ENCODE data around the gene ADPRM.

ADPRM gene

GRCh38 chr17:10743316-10744009 lies 46.1 kb downstream of the ADPRM start:
- no peak overlapping the region for H3K27ac ChIP-seq (ENCODE audit: low read length)
- H3K27me3 ChIP-seq (ENCODE audit: insufficient read depth, low read length), result no peaks in the 10 kb centered on the region
- no peak overlapping the region for H3K4me3 ChIP-seq (ENCODE audit: low read length)
- H3K9me3 ChIP-seq (ENCODE audit: insufficient read depth, low read depth, low read length), result no peaks in the 10 kb centered on the region
- H3K9ac ChIP-seq (ENCODE audit: low read depth, low read length), result no peak overlapping the region
- H3K4me1 ChIP-seq (ENCODE audit: insufficient read depth, low read length), result 0 out of 2 replicates have a peak, but pooled peaks cover 3% of the 10 kb centered on the region
- no peaks in the 10 kb centered on the region for H3K36me3 ChIP-seq (ENCODE audit: insufficient read depth, low read depth, low read length)

GRCh38 chr17:10744501-10745000 lies 47.2 kb downstream of the ADPRM start:
- Histone ChIP-seq H3K4me1 (ENCODE audit: insufficient read depth, low read length) (0 out of 2 replicates have a peak, but pooled peaks cover 3% of the 10 kb centered on the region), H3K4me3 (ENCODE audit: low read length) (no peak overlapping the region), H3K9me3 (ENCODE audit: insufficient read depth, low read depth, low read length) (no peaks in the 10 kb centered on the region), H3K27me3 (ENCODE audit: insufficient read depth, low read length) (no peaks in the 10 kb centered on the region), H3K27ac (ENCODE audit: low read length) (no peak overlapping the region), H3K36me3 (ENCODE audit: insufficient read depth, low read depth, low read length) (no peaks in the 10 kb centered on the region), H3K9ac (ENCODE audit: low read depth, low read length) (no peak overlapping the region)

GRCh38 chr17:10745231-10745630 lies 47.8 kb downstream of the ADPRM start:
- Histone ChIP-seq H3K4me1 (ENCODE audit: insufficient read depth, low read length) (0 out of 2 replicates have a peak, but pooled peaks cover 3% of the 10 kb centered on the region), H3K4me3 (ENCODE audit: low read length) (no peak overlapping the region), H3K9me3 (ENCODE audit: insufficient read depth, low read depth, low read length) (no peaks in the 10 kb centered on the region), H3K27ac (ENCODE audit: low read length) (no peak overlapping the region), H3K27me3 (ENCODE audit: insufficient read depth, low read length) (no peaks in the 10 kb centered on the region), H3K9ac (ENCODE audit: low read depth, low read length) (no peak overlapping the region), H3K36me3 (ENCODE audit: insufficient read depth, low read depth, low read length) (no peaks in the 10 kb centered on the region)

GRCh38 chr17:10748531-10749181 lies 51.3 kb downstream of the ADPRM start:
- H3K4me3 ChIP-seq (ENCODE audit: low read length), result no peak overlapping the region
- no peaks in the 10 kb centered on the region for H3K9me3 ChIP-seq (ENCODE audit: insufficient read depth, low read depth, low read length)
- H3K27me3 ChIP-seq (ENCODE audit: insufficient read depth, low read length), result no peaks in the 10 kb centered on the region
- no peak overlapping the region for H3K9ac ChIP-seq (ENCODE audit: low read depth, low read length)
- no peaks in the 10 kb centered on the region for H3K36me3 ChIP-seq (ENCODE audit: insufficient read depth, low read depth, low read length)
- H3K4me1 ChIP-seq (ENCODE audit: insufficient read depth, low read length), result 0 out of 2 replicates have a peak, but pooled peaks cover 3% of the 10 kb centered on the region
- H3K27ac ChIP-seq (ENCODE audit: low read length), result no peak overlapping the region

GRCh38 chr17:10750210-10750609 lies 52.8 kb downstream of the ADPRM start:
- peaks cover 11% of the 10 kb centered on the region; the same call in 1 of the 2 replicates for H3K4me1 ChIP-seq (ENCODE audit: insufficient read depth, low read length)
- no peaks in the 10 kb centered on the region for H3K36me3 ChIP-seq (ENCODE audit: insufficient read depth, low read depth, low read length)
- no peak overlapping the region for H3K27ac ChIP-seq (ENCODE audit: low read length)
- H3K9me3 ChIP-seq (ENCODE audit: insufficient read depth, low read depth, low read length), result no peaks in the 10 kb centered on the region
- H3K9ac ChIP-seq (ENCODE audit: low read depth, low read length), result no peak overlapping the region
- H3K27me3 ChIP-seq (ENCODE audit: insufficient read depth, low read length), result no peaks in the 10 kb centered on the region
- H3K4me3 ChIP-seq (ENCODE audit: low read length), result no peak overlapping the region

- no peaks in the 10 kb centered on the region for H3K27me3 ChIP-seq (ENCODE audit: insufficient read depth, low read length)
- no peak overlapping the region for H3K9ac ChIP-seq (ENCODE audit: low read depth, low read length)
- peaks cover 23% of the 10 kb centered on the region for H3K4me1 ChIP-seq (ENCODE audit: insufficient read depth, low read length)
- no peak overlapping the region for H3K4me3 ChIP-seq (ENCODE audit: low read length)
- no peak overlapping the region for H3K27ac ChIP-seq (ENCODE audit: low read length)
- H3K36me3 ChIP-seq (ENCODE audit: insufficient read depth, low read depth, low read length), result no peaks in the 10 kb centered on the region
- no peaks in the 10 kb centered on the region for H3K9me3 ChIP-seq (ENCODE audit: insufficient read depth, low read depth, low read length)
Measured at GRCh38 chr17:10751563-10751962, 54.2 kb downstream of the ADPRM start.

GRCh38 chr17:10752696-10753095 lies 55.3 kb downstream of the ADPRM start:
- Histone ChIP-seq H3K36me3 (ENCODE audit: insufficient read depth, low read depth, low read length) (no peaks in the 10 kb centered on the region), H3K4me1 (ENCODE audit: insufficient read depth, low read length) (peaks cover 26% of the 10 kb centered on the region), H3K4me3 (ENCODE audit: low read length) (no peak overlapping the region), H3K27ac (ENCODE audit: low read length) (no peak overlapping the region), H3K9me3 (ENCODE audit: insufficient read depth, low read depth, low read length) (no peaks in the 10 kb centered on the region), H3K9ac (ENCODE audit: low read depth, low read length) (no peak overlapping the region), H3K27me3 (ENCODE audit: insufficient read depth, low read length) (no peaks in the 10 kb centered on the region)

GRCh38 chr17:10754109-10754508 lies 56.7 kb downstream of the ADPRM start:
- Histone ChIP-seq H3K4me1 (ENCODE audit: insufficient read depth, low read length) (peaks cover 23% of the 10 kb centered on the region), H3K36me3 (ENCODE audit: insufficient read depth, low read depth, low read length) (no peaks in the 10 kb centered on the region), H3K27me3 (ENCODE audit: insufficient read depth, low read length) (no peaks in the 10 kb centered on the region), H3K4me3 (ENCODE audit: low read length) (peak overlapping the region; percentile 64; the same call in 1 of the 2 replicates), H3K9me3 (ENCODE audit: insufficient read depth, low read depth, low read length) (no peaks in the 10 kb centered on the region), H3K27ac (ENCODE audit: low read length) (no peak overlapping the region), H3K9ac (ENCODE audit: low read depth, low read length) (no peak overlapping the region)

GRCh38 chr17:10754861-10755591 lies 57.6 kb downstream of the ADPRM start:
- Histone ChIP-seq H3K27ac (ENCODE audit: low read length) (peak overlapping the region; percentile 65), H3K9me3 (ENCODE audit: insufficient read depth, low read depth, low read length) (no peaks in the 10 kb centered on the region), H3K4me3 (ENCODE audit: low read length) (peak overlapping the region; percentile 64), H3K36me3 (ENCODE audit: insufficient read depth, low read depth, low read length) (no peaks in the 10 kb centered on the region), H3K27me3 (ENCODE audit: insufficient read depth, low read length) (no peaks in the 10 kb centered on the region), H3K9ac (ENCODE audit: low read depth, low read length) (peak overlapping the region; percentile 69; the same call in 1 of the 2 replicates), H3K4me1 (ENCODE audit: insufficient read depth, low read length) (peaks cover 23% of the 10 kb centered on the region)

GRCh38 chr17:10755592-10756127 lies 58.3 kb downstream of the ADPRM start:
- H3K36me3 ChIP-seq (ENCODE audit: insufficient read depth, low read depth, low read length), result no peaks in the 10 kb centered on the region

GRCh38 chr17:10756185-10756584 lies 58.8 kb downstream of the ADPRM start:
- Histone ChIP-seq H3K4me3 (ENCODE audit: low read length) (peak overlapping the region; percentile 64; the same call in 1 of the 2 replicates), H3K27me3 (ENCODE audit: insufficient read depth, low read length) (no peaks in the 10 kb centered on the region), H3K9ac (ENCODE audit: low read depth, low read length) (peak overlapping the region; percentile 69; the same call in 1 of the 2 replicates), H3K9me3 (ENCODE audit: insufficient read depth, low read depth, low read length) (no peaks in the 10 kb centered on the region), H3K4me1 (ENCODE audit: insufficient read depth, low read length) (peaks cover 23% of the 10 kb centered on the region), H3K27ac (ENCODE audit: low read length) (no peak overlapping the region), H3K36me3 (ENCODE audit: insufficient read depth, low read depth, low read length) (no peaks in the 10 kb centered on the region)

More at GRCh38 chr17:10755592-10756127, 58.3 kb downstream of the ADPRM start:
- Histone ChIP-seq H3K4me3 (ENCODE audit: low read length) (peak overlapping the region; percentile 64; the same call in 1 of the 2 replicates), H3K9me3 (ENCODE audit: insufficient read depth, low read depth, low read length) (no peaks in the 10 kb centered on the region), H3K27ac (ENCODE audit: low read length) (no peak overlapping the region), H3K4me1 (ENCODE audit: insufficient read depth, low read length) (peaks cover 23% of the 10 kb centered on the region), H3K9ac (ENCODE audit: low read depth, low read length) (peak overlapping the region; percentile 69; the same call in 1 of the 2 replicates), H3K27me3 (ENCODE audit: insufficient read depth, low read length) (no peaks in the 10 kb centered on the region)
